Neural cell (in vitro differentiated cells): ENCODE results near the gene PFKP. TPM values are rescaled to one million over a fixed set of nuclear protein-coding genes. Genes with fewer than 3 reads are reported as not detected.

Experiments
- H2AFZ ChIP-seq: fragments of 200-600, 300-800 bp; sonication (generic), shearing (Covaris generic); 2 replicates; pipeline ENCODE4 v1.6.0; 2014; ENCODE audit warnings: low read depth, mild to moderate bottlenecking, antibody characterized with exemption, low read length, moderate library complexity
- H3F3A ChIP-seq: fragments of 200-600 bp; shearing (Covaris generic); 2 replicates; pipeline ENCODE4 v1.6.1; 2016; ENCODE audit warnings: mild to moderate bottlenecking, moderate library complexity, mixed read lengths, antibody characterized with exemption, low read length; ENCODE audit not compliant: insufficient read depth, poor library complexity, severe bottlenecking
- H3K27ac ChIP-seq: fragments of 200-600, 300-800 bp; sonication (generic), shearing (Covaris generic); 2 replicates; pipeline ENCODE4 v1.5.1; 2014; ENCODE audit warnings: mild to moderate bottlenecking, low read length, moderate library complexity
- H3K27me3 ChIP-seq: fragments of 300-800, 200-600 bp; sonication (generic), shearing (Covaris generic); 2 replicates; pipeline ENCODE4 v1.6.0; 2014; ENCODE audit warnings: mild to moderate bottlenecking, low read depth, low read length, moderate library complexity; ENCODE audit not compliant: insufficient read depth
- H3K36me3 ChIP-seq: fragments of 300-800, 200-600 bp; sonication (generic), shearing (Covaris generic); 2 replicates; pipeline ENCODE4 v1.5.1; 2014; ENCODE audit warnings: mild to moderate bottlenecking, antibody characterized with exemption, low read length, moderate library complexity; ENCODE audit not compliant: insufficient read depth
- H3K4me2 ChIP-seq: fragments of 300-800, 200-600 bp; sonication (generic), shearing (Covaris generic); 2 replicates; pipeline ENCODE4 v1.6.0; 2014; ENCODE audit warnings: mild to moderate bottlenecking, low read length
- H3K4me3 ChIP-seq: fragments of 300-800, 200-600 bp; sonication (generic), shearing (Covaris generic); 2 replicates; pipeline ENCODE4 v1.5.1; 2014; ENCODE audit warnings: mild to moderate bottlenecking, low read length, moderate library complexity
- H3K79me2 ChIP-seq: fragments of 200-600 bp; shearing (Covaris generic); replicated peaks from 2 replicates; pipeline ENCODE4 v1.6.0; 2014; ENCODE audit warnings: mild to moderate bottlenecking, low read length, moderate library complexity; ENCODE audit not compliant: insufficient read depth
- H3K9ac ChIP-seq: fragments of 300-800, 200-600 bp; sonication (generic), shearing (Covaris generic); 2 replicates; pipeline ENCODE4 v1.6.1; 2016; ENCODE audit warnings: mild to moderate bottlenecking, low read length, mixed read lengths
- H3K9me2 ChIP-seq: fragments of 200-600 bp; shearing (Covaris generic); 2 replicates; pipeline ENCODE4 v1.6.1; 2016; ENCODE audit warnings: mild to moderate bottlenecking, low read length, mixed read lengths; ENCODE audit not compliant: insufficient read depth
- H3K9me3 ChIP-seq: fragments of 200-600, 300-800 bp; sonication (generic), shearing (Covaris generic); 2 replicates; pipeline ENCODE4 v1.6.1; 2016; ENCODE audit warnings: mild to moderate bottlenecking, mixed run types, low read length, moderate library complexity, mixed read lengths
- H4K20me1 ChIP-seq: fragments of 200-600 bp; shearing (Covaris generic); 2 replicates; pipeline ENCODE4 v1.6.1; 2016; ENCODE audit warnings: mild to moderate bottlenecking, mixed run types; ENCODE audit not compliant: insufficient read depth
- EP300 ChIP-seq: fragments of 450-650 bp; conservative IDR thresholded peaks from 2 replicates; pipeline ENCODE4 v1.6.1; 2014; ENCODE audit warnings: antibody characterized with exemption, mild to moderate bottlenecking, moderate library complexity; ENCODE audit not compliant: poor library complexity, severe bottlenecking
- EZH2 ChIP-seq: fragments of 200-600, 300-800 bp; shearing (Covaris generic), sonication (generic); IDR thresholded peaks from 2 replicates; pipeline ENCODE4 v1.6.1; 2014; ENCODE audit warnings: antibody characterized with exemption, low read length, borderline replicate concordance, mild to moderate bottlenecking; ENCODE audit not compliant: insufficient read depth, poor library complexity, severe bottlenecking
- MXI1 ChIP-seq: fragments of 450-650 bp; conservative IDR thresholded peaks from 2 replicates; pipeline ENCODE4 v1.6.1; 2014; ENCODE audit warnings: antibody characterized with exemption, mild to moderate bottlenecking; ENCODE audit not compliant: poor library complexity, severe bottlenecking
- POLR2AphosphoS5 ChIP-seq: IDR thresholded peaks from 2 replicates; pipeline ENCODE4 v1.6.1; 2012
- RAD21 ChIP-seq: fragments of 450-650 bp; conservative IDR thresholded peaks from 2 replicates; pipeline ENCODE4 v1.6.1; 2014; ENCODE audit warnings: antibody characterized with exemption, mild to moderate bottlenecking, moderate library complexity
- SMC3 ChIP-seq: fragments of 450-650 bp; conservative IDR thresholded peaks from 2 replicates; pipeline ENCODE4 v1.6.1; 2014; ENCODE audit warnings: antibody characterized with exemption, mild to moderate bottlenecking, moderate library complexity; ENCODE audit not compliant: poor library complexity
- TAF1 ChIP-seq: IDR thresholded peaks from 2 replicates; pipeline ENCODE4 v1.6.1; 2012; ENCODE audit warnings: low read depth
- polyA plus RNA-seq: library from polyadenylated mRNA; depleted of rRNA; stranded (reverse); fragments of >200 nt; gene quantifications from 2 replicates; pipeline ENCODE4 v1.2.3, GENCODE V29; 2014
- TF ChIP-seq, protein P1 (sequence below): IDR thresholded peaks from 2 replicates; pipeline ENCODE4 v1.6.1; 2012; ENCODE audit warnings: borderline replicate concordance
- TF ChIP-seq, protein P2 (sequence below): fragments of 450-650 bp; IDR thresholded peaks from 2 replicates; pipeline ENCODE4 v1.5.1; 2014; ENCODE audit warnings: antibody characterized with exemption, mild to moderate bottlenecking, moderate library complexity; ENCODE audit not compliant: poor library complexity, severe bottlenecking

The PFKP gene
- polyA plus RNA-seq, 1 donor from 2014 or later, result 27.9 TPM

DNA sequence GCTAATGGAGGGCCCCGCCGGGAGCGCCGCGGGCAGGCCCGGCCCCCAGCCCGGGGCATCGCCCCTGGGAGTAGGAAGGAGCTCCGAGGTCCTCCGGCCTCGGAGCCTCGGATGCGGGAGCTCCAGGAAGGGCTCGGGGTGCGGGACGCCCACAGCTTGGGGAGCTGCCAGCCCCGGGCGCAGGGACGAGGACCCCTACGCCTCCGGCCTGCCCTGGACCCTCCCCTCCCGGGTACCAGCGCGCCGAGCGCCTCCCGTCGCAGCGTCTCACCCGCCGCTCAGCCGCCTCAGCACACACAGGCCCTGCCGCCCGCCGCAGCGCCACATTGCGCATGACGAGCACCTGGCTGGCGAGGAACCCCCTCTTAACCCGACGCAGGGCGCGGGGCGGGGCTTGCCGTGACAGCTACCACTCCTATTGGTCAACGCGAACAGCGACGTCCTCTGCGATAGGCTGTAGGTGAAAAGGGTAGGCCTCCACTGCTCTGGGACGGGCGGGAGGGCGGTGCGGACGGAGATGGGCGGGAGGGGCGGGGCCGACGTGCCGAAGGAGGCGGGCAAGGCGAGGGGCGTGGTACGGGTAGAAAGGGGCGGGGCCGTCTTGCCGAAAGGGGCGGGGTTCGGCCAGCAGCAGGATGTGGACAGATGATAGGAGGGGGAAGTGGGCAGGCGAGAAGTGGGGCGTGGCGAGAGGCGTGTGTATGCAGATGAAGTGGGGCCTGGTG lies 105.3 kb downstream of the PFKP start, which contains the start of gene PITRM1:
Gene PITRM1, minus strand, starts transcription at position 337 of the 725 bp plus-strand sequence. Its CDS starts 10 bp downstream, at position 327.
- H3K27ac ChIP-seq, result peak within 1 kb of the TSS; percentile 79
- H3K9me2 ChIP-seq, result no peaks in the 10 kb centered on the region
- H3K9me3 ChIP-seq, result no peaks in the 10 kb centered on the region
- H3K4me3 ChIP-seq, result peak within 1 kb of the TSS; percentile 96
- H4K20me1 ChIP-seq, result no peaks in the 10 kb centered on the region
- H3K27me3 ChIP-seq, result no peaks in the 10 kb centered on the region
- H3K79me2 ChIP-seq, result peaks cover 3% of the 10 kb centered on the region
- TF ChIP-seq SMC3 (peak; percentile 55), TAF1 (no peak), POLR2AphosphoS5 (peak; percentile 99), EP300 (peak; percentile 33), EZH2 (no peak), MXI1 (peak; percentile 89), RAD21 (peak; percentile 55)
- TF ChIP-seq, protein P1, sequence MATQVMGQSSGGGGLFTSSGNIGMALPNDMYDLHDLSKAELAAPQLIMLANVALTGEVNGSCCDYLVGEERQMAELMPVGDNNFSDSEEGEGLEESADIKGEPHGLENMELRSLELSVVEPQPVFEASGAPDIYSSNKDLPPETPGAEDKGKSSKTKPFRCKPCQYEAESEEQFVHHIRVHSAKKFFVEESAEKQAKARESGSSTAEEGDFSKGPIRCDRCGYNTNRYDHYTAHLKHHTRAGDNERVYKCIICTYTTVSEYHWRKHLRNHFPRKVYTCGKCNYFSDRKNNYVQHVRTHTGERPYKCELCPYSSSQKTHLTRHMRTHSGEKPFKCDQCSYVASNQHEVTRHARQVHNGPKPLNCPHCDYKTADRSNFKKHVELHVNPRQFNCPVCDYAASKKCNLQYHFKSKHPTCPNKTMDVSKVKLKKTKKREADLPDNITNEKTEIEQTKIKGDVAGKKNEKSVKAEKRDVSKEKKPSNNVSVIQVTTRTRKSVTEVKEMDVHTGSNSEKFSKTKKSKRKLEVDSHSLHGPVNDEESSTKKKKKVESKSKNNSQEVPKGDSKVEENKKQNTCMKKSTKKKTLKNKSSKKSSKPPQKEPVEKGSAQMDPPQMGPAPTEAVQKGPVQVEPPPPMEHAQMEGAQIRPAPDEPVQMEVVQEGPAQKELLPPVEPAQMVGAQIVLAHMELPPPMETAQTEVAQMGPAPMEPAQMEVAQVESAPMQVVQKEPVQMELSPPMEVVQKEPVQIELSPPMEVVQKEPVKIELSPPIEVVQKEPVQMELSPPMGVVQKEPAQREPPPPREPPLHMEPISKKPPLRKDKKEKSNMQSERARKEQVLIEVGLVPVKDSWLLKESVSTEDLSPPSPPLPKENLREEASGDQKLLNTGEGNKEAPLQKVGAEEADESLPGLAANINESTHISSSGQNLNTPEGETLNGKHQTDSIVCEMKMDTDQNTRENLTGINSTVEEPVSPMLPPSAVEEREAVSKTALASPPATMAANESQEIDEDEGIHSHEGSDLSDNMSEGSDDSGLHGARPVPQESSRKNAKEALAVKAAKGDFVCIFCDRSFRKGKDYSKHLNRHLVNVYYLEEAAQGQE, result peak; percentile 80
- TF ChIP-seq, protein P2, sequence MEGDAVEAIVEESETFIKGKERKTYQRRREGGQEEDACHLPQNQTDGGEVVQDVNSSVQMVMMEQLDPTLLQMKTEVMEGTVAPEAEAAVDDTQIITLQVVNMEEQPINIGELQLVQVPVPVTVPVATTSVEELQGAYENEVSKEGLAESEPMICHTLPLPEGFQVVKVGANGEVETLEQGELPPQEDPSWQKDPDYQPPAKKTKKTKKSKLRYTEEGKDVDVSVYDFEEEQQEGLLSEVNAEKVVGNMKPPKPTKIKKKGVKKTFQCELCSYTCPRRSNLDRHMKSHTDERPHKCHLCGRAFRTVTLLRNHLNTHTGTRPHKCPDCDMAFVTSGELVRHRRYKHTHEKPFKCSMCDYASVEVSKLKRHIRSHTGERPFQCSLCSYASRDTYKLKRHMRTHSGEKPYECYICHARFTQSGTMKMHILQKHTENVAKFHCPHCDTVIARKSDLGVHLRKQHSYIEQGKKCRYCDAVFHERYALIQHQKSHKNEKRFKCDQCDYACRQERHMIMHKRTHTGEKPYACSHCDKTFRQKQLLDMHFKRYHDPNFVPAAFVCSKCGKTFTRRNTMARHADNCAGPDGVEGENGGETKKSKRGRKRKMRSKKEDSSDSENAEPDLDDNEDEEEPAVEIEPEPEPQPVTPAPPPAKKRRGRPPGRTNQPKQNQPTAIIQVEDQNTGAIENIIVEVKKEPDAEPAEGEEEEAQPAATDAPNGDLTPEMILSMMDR, result no peak
- H2AFZ ChIP-seq, result peak within 1 kb of the TSS; percentile 79
- peak within 1 kb of the TSS; percentile 87 for H3K9ac ChIP-seq
- no peaks in the 10 kb centered on the region for H3K36me3 ChIP-seq
- H3F3A ChIP-seq, result no peaks in the 10 kb centered on the region
- H3K4me2 ChIP-seq, result peak within 1 kb of the TSS; percentile 62

DNA sequence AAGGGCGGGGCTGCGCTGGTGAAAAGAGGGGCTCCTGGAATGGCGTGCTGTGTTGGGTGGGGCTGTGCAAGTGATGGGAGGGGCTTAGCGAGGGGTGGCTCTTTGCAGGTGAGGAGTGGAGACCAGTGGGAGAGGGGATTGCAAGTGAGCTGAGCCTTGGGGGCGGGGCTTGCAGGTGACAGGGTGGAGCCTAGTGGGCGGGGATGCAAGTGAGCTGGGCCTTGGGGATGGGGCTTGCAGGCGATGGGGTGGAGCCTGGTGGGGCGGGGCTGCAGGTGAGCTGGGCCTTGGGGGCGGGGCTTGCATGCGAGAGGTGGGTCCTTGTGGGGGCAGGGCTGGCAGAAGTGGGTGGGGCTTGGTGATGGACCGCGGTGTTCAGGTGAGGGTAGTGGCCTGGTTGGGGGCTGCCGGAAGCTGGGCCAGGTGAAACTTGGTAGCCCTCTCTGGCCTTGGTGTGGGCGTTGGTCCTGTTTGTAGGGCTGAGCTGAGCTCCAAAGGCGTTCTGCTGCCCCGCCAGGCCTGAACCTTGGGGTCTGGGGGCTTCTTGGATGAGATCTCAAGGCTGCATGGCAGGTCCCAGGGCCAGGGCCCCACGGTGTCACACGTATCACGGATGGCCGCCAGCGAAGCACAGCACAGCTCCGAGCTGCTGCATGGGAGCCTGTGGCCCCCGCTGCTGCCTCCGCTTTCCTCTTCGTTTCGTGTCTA lies 106.0 kb downstream of the PFKP start:
- TF ChIP-seq EZH2 (no peak), TAF1 (no peak), EP300 (no peak), POLR2AphosphoS5 (no peak), RAD21 (no peak), MXI1 (no peak), SMC3 (no peak)
- TF ChIP-seq, protein P2, result no peak
- TF ChIP-seq, protein P1, result no peak

More for the DNA sequence above, 106.0 kb downstream of the PFKP start:
- no peak overlapping the region for H3K4me2 ChIP-seq
- peak overlapping the region; percentile 96 for H3K4me3 ChIP-seq
- no peaks in the 10 kb centered on the region for H3K9me2 ChIP-seq
- peak overlapping the region; percentile 56 for H2AFZ ChIP-seq
- H3K36me3 ChIP-seq, result no peaks in the 10 kb centered on the region
- H3K9ac ChIP-seq, result peak overlapping the region; percentile 63
- no peaks in the 10 kb centered on the region for H3K27me3 ChIP-seq
- peak overlapping the region; percentile 31 for H3K27ac ChIP-seq
- peaks cover 3% of the 10 kb centered on the region for H3K79me2 ChIP-seq
- H3K9me3 ChIP-seq, result no peaks in the 10 kb centered on the region
- no peaks in the 10 kb centered on the region for H4K20me1 ChIP-seq
- no peaks in the 10 kb centered on the region for H3F3A ChIP-seq
